Measurements from ENCODE around the gene DGKH.

The DGKH gene

GRCh38 chr13:42099962-42100675 is 51.7 kb downstream of the DGKH start:
- intact Hi-C loops (cut with DNase I): no loop called here
- DNase-seq: peak in 38 of 42 donors; percentile 22 to 83 (median 54)

DNA sequence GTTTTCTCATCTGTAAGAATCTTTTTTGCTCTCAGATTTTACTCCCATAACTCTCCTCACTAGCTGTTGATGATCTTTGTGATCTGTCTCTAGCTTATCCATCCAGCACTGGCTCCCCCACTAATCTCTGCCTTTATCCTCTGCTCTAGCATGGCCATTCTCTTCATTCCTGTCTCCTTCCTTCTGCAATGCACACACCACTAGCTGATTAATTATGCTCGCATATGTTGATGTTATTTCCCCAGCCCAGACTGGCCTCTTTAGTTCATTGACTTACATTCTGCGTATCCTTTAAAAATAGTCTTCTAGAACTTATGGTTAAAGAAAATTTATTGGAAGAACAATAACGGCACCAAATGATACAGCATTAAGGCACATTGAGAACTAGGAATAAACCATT is 52.5 kb downstream of the DGKH start:
- intact Hi-C loops (cut with DNase I): no loop called here
- DNase-seq: no peak

- intact Hi-C loops (cut with DNase I): no loop called here
- DNase-seq: no peak
Observed at GRCh38 chr13:42101821-42102585, 53.6 kb downstream of the DGKH start.

DNA sequence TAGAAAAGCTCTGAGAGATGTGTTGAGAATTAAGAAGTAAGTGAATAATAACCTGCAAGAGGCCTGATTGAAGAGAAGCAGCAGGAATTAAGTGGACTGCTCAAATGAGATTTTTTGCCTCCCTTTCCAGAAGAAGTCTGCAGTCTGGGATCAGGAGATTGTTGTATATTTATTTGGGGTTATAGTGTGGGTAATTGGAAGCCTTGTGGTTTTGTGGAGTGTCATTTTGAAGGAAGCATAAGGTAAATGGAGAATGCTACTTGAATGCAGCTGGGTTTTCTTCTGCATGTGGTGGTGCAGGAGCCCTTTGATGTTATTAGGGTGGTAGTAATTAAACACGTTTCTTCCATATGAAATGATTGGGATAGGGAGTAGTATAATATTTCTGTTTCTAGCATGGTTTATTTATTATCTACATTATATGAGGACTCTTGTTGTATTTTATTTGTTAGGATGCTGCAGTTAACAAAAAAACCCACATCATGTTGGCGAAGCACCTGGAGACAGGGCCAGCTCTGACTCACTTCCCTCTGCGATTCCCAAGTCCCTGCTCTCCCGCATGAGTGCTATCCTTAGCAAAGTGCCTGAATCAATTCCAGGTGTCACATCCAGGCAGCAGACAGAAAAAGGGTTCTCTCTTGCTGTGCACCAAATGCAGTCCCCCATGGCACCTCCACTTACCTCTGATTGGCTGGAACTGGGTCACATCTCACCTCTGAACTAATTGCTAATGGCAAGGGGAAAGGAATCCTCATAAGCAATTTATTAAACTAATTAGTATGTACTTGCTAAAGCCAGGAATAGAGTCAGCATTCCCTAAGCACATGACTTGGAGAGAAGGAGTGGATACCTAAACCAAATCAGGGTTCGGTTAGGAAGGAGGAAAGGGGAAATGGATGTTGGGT is 54.8 kb downstream of the DGKH start:
- intact Hi-C loops (cut with DNase I): no loop called here

GRCh38 chr13:42106998-42107397 is 58.5 kb downstream of the DGKH start:
- no peak for DNase-seq
- intact Hi-C loops (cut with DNase I): loop anchor here (5.0 kb wide), 1 partner anchor 440 kb away; no protein-coding TSS in a partner anchor

More for the DNA sequence above, 54.8 kb downstream of the DGKH start:
- DNase-seq: peak in 2 of 42 donors; percentile 27 to 49

DNA sequence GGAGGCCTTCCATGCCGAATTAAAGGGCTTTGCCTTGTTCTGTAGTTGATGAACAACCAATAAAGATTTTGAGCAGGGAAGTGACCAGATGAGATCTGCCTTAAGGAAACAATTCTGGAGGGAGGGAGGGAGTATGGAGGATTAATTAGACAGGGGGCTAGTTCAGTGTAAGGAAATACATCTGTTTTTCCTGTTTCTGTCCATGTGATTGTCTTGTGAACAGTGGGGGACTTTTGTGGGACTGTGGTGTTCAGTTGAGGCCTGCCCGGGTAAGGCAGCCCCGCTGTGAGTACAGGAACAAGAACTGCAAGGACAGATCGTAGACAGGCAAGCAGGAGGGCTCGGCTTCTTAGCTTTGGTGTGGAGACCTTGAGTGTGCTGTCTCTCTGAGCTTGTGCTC is 59.0 kb downstream of the DGKH start:
- no peak for DNase-seq
- intact Hi-C loops (cut with DNase I): loop anchor here (5.0 kb wide), 1 partner anchor 440 kb away; no protein-coding TSS in a partner anchor

- no peak for DNase-seq
- intact Hi-C loops (cut with DNase I): loop anchor here (5.0 kb wide), 1 partner anchor 441 kb away; no protein-coding TSS in a partner anchor
Observed at GRCh38 chr13:42108217-42108616, 59.8 kb downstream of the DGKH start.

DNA sequence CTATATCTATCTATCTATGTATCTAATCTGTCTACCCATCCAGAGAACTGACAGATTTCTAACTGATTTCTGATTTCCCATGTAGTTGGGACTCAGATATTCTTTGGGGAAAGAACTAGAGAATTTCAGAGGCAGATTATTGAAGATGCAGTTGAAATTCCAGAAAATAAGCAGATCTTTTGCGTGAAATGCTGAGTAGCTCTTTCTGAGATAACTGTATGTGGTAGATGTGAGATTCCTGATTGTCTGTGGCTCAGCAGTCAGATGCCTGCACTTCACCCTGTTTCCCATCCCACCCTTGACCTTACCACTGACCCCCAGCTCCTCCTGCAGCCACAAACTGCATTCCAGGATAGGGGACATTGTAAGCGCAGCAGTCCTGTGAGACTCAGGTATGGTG is 61.5 kb downstream of the DGKH start:
- intact Hi-C loops (cut with DNase I): loop anchor here (5.0 kb wide), 2 partner anchors 63 to 443 kb away; partner anchors contain the start of gene DGKH
- no peak for DNase-seq

DNA sequence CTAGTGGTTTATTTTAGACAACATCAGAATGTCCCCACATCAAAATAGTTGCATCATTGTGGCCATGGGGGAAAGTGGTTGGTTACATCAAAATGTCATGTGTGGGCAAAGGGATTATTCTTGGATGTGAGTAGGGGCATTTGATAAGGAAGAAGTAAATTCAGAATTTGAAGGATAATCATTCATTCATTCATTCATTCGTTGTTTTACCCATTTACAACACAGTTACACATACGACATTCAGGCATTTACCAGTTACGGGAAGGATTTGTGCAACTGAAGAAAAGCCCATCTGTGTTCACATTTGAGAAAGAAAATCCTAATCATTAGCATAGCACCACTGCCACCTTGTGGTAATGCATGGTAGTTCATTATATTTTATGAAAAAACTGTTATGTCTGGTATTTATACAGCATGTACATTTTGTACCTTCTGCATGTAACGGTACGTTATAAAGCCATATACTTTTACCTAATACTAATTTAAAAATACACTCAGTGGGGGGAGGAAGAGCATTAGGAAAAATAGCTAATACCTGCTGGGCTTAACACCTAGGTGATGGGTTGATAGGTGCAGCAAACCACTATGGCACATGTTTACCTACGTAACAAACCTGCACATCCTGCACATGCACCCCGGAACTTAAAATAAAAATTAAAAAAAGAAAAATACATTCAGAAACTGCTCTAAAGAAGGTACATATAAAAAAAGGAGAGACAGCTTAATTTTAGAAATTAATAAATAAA is 62.1 kb downstream of the DGKH start:
- intact Hi-C loops (cut with DNase I): loop anchor here (5.0 kb wide), 1 partner anchor 63 kb away; the partner anchor contains the start of gene DGKH
- DNase-seq: peak in 8 of 42 donors; percentile 20 to 74 (median 41)

DNA sequence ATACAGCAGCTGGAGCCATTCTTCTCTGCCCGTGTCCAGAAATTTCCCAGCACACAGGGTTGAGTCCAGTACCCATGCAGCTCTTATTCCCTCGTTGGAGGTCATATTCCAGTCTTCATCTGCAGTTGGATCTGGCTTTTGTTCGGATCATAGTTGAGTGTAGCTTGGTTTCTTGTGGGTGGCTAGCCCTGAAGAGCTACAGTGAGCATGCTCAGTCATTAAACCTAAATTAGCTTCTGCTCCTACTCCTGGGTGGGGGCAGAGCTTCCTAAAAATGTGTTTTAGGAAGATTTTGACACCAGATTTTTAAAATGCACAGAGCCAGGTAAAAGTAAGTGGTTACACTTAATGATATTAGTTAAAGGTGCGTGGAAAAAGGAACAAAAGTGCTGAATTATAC is 64.4 kb downstream of the DGKH start:
- DNase-seq: peak in 19 of 42 donors; percentile 11 to 74 (median 44)
- intact Hi-C loops (cut with DNase I): loop anchor here (5.0 kb wide), 1 partner anchor 66 kb away; the partner anchor contains the start of gene DGKH

DNA sequence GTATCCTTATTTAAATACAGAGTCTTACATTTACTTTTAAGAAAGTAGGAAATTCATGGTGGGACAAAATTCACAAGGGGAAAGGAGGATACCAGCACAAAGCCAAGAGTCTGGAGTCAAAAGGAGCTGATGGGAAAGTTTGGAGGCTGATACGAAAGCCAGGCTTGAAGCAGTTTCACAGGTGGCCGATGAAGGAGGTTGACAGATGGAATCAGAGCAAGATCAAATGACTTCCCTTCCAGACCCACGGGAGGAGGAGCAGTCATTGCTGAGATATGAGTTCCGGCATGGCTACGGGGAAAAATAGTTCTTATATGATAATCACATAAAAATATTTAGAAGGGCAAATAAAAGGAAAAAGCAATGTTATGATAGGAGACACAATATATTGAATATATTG is 65.0 kb downstream of the DGKH start:
- intact Hi-C loops (cut with DNase I): loop anchor here (5.0 kb wide), 1 partner anchor 66 kb away; the partner anchor contains the start of gene DGKH
- no peak for DNase-seq

DNA sequence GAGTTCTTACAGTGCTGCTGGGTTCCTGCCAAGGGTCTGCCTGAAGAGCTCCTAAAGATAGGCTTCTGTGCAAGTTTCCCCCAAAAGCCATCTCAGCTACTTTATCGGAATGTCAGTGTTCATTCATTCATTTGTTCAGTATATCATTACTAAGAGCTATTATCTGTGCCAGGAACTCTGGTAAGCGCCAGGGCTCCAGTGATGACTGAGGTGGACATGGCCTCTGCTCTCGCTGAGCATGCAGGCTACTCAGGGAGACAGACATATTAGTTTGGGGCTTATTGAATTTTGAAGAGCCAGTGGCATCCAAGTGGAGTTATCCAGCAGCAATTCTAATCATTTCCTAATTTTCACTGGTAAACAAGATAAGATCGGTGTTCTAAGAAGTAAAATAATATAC is 65.8 kb downstream of the DGKH start:
- intact Hi-C loops (cut with DNase I): loop anchor here (5.0 kb wide), 1 partner anchor 67 kb away; the partner anchor contains the start of gene DGKH
- DNase-seq: no peak

- DNase-seq: no peak
- intact Hi-C loops (cut with DNase I): loop anchor here (5.0 kb wide), 1 partner anchor 68 kb away; the partner anchor contains the start of gene DGKH
Observed at GRCh38 chr13:42114912-42115311, 66.5 kb downstream of the DGKH start.

- no peak for DNase-seq
- intact Hi-C loops (cut with DNase I): no loop called here
Observed at GRCh38 chr13:42116225-42116624, 67.8 kb downstream of the DGKH start.

GRCh38 chr13:42119041-42119440 is 70.6 kb downstream of the DGKH start:
- DNase-seq: no peak
- intact Hi-C loops (cut with DNase I): no loop called here

DNA sequence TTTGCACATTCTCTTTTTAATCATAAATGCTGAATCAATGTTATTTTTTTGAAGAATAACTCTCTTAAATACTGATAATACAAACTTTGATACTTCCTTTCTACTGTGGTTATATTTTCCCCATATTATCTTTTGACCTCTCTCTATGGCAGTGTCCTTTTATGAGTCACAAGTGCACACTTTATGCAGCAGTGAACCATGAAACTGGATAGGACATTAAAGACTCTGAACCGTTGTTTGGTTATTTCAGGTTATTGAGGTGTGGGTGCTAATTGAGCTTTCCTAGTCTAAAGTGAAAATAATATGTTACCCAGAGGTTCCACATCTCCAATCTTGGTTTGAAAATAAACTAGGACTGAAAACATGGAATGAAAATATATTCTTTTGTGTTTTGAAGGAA is 71.4 kb downstream of the DGKH start:
- intact Hi-C loops (cut with DNase I): no loop called here

GRCh38 chr13:42123600-42123999 is 75.2 kb downstream of the DGKH start:
- intact Hi-C loops (cut with DNase I): no loop called here
- no peak for DNase-seq

More for the DNA sequence above, 71.4 kb downstream of the DGKH start:
- no peak for DNase-seq

DNA sequence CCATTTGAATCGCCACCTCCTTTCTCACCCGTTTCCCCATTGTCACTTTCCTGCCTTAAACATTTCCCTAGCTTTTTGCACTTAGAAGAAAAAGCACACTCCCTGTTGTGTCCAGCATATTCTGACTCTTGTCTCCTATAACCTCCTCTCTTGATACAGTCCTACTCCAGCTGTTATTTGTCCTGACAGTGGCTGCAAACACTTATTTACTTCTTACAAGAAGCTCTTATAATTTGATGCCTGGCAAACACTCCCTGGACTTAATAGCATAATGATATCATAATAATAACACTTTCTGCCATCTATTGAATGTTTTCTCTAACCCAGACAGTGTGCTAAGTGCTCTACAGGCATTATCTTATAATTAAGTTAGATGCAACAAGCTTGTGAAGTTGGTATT is 76.6 kb downstream of the DGKH start:
- intact Hi-C loops (cut with DNase I): no loop called here
- DNase-seq: no peak
